Subcutaneous adipose tissue (tissue), 4 donors: ENCODE results near the gene IQGAP3. TPM values are rescaled to one million over a fixed set of nuclear protein-coding genes. Genes with fewer than 3 reads are reported as not detected.

Experiments used
- CTCF ChIP-seq: fragments of 450-650 bp; IDR thresholded peaks from one replicate; pipeline ENCODE4 v1.5.1; 2016; ENCODE audit warnings: low read depth, mild to moderate bottlenecking, control low read depth, antibody characterized with exemption, moderate library complexity
- total RNA-seq, 4 donors: library from RNA; depleted of rRNA; stranded (reverse); fragments of >200 nt; gene quantifications; one replicate each; pipeline ENCODE4 v1.1.0, GENCODE V29; 2016

The IQGAP3 gene
- total RNA-seq, 4 donors from 2014 or later: 0.57 to 2.5 (median 2.0) TPM; not detected in 1

- TF ChIP-seq CTCF: no peak
Observed at GRCh38 chr1:156482276-156482675, 90.1 kb downstream of the IQGAP3 start.

GRCh38 chr1:156481527-156481926 lies 90.8 kb downstream of the IQGAP3 start:
- TF ChIP-seq CTCF: no peak

- no peak for TF ChIP-seq CTCF
Observed at GRCh38 chr1:156480411-156481192, 91.8 kb downstream of the IQGAP3 start.

GRCh38 chr1:156480016-156480370 lies 92.4 kb downstream of the IQGAP3 start:
- no peak for TF ChIP-seq CTCF

GRCh38 chr1:156479093-156480015 lies 93.0 kb downstream of the IQGAP3 start:
- TF ChIP-seq CTCF: no peak

- TF ChIP-seq CTCF: no peak
Observed at GRCh38 chr1:156478250-156478627, 94.1 kb downstream of the IQGAP3 start.

GRCh38 chr1:156477526-156478249 lies 94.7 kb downstream of the IQGAP3 start:
- TF ChIP-seq CTCF: no peak
